ENCODE data around the gene PARD3.

DNA sequence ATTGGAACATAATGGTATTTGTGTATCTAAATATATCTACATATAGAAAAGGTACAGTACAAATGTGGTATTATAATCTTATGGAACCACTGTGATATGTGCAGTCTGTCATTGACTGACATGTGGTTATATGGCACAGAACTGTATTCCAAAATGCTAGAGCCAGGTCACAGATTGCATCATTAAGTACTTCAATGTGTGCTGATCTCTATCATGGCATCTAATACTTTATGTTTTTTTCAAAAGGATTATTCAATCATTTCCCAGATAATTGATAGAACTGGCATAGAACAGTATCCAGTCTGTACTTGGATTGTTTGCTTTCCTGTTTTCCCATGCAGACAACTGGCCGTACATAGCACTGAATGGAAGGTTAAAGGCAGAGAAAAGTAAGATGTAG, 662.7 kb downstream of the PARD3 start:
- no peak for TF ChIP-seq FOXM1 (IDR thresholded peaks at IDR 0.05; ENCODE audit: borderline replicate concordance)
- TF ChIP-seq SP1 (IDR thresholded peaks at IDR 0.05), result no peak
- TF ChIP-seq SUZ12 (IDR thresholded peaks at IDR 0.05), result no peak
- no peak for TF ChIP-seq ELF4 (IDR thresholded peaks at IDR 0.05)
- no peak for TF ChIP-seq NFRKB (IDR thresholded peaks at IDR 0.05)
